H1 (cell line): ENCODE results near the gene MED1. TPM values are rescaled to one million over a fixed set of nuclear protein-coding genes. Genes with fewer than 3 reads are reported as not detected.

ENCODE experiments used
- CTCF ChIA-PET: fragments of 300-600 bp; sonication (Branson Sonifier 250); formaldehyde crosslinking; loops from one replicate; lab custom pipeline; 2021; ENCODE audit not compliant: partially characterized antibody; lab: Charles Lee
- POLR2A ChIA-PET: fragments of 300-600 bp; sonication (Branson Sonifier 250); formaldehyde crosslinking; loops from one replicate; lab custom pipeline; 2021; ENCODE audit warnings: inconsistent platforms; ENCODE audit not compliant: partially characterized antibody; lab: Charles Lee
- DNase-seq, 2 experiments: peaks; one replicate each; pipeline versions ENCODE4 v3.0.0 to v3.0.0-alpha.2; 2010 to 2022; ENCODE audit warnings: low spot score in 2 of 2, low read depth in 1 of 2, mixed read lengths in 1 of 2
- FAIRE-seq: peaks from 2 replicates; lab custom pipeline; 2011; peaks lifted over from hg19 to GRCh38; lab: Jason Lieb, UNC
- H2AFZ ChIP-seq: 2 replicates; pipeline ENCODE4 v1.8.1; 2012; ENCODE audit warnings: low read length, inconsistent platforms
- H2AK5ac ChIP-seq: 2 replicates; pipeline ENCODE4 v1.6.1; 2013; ENCODE audit warnings: low read depth, low read length
- H2BK120ac ChIP-seq: replicated peaks from 2 replicates; pipeline ENCODE3; 2013; ENCODE audit warnings: low read depth, low read length, inconsistent platforms
- H2BK12ac ChIP-seq: 2 replicates; pipeline ENCODE4 v1.6.1; 2013; ENCODE audit warnings: low read depth, low read length
- H2BK15ac ChIP-seq: 2 replicates; pipeline ENCODE4 v1.6.1; 2013; ENCODE audit warnings: low read length
- H2BK20ac ChIP-seq: 2 replicates; pipeline ENCODE4 v1.6.1; 2013; ENCODE audit warnings: low read length
- H2BK5ac ChIP-seq: 2 replicates; pipeline ENCODE4 v1.6.1; 2013; ENCODE audit warnings: low read depth, low read length
- H3K14ac ChIP-seq: 2 replicates; pipeline ENCODE4 v1.6.1; 2013; ENCODE audit warnings: inconsistent platforms; ENCODE audit not compliant: insufficient read length
- H3K18ac ChIP-seq: 2 replicates; pipeline ENCODE4 v1.6.1; 2013; ENCODE audit warnings: low read length; ENCODE audit errors: extremely low read depth
- H3K23ac ChIP-seq: 2 replicates; pipeline ENCODE4 v1.6.1; 2013; ENCODE audit warnings: inconsistent platforms; ENCODE audit not compliant: insufficient read length
- H3K23me2 ChIP-seq: 2 replicates; pipeline ENCODE4 v1.6.1; 2013; ENCODE audit warnings: low read depth, low read length
- H3K27ac ChIP-seq: 2 replicates; pipeline ENCODE4 v1.6.1; 2011; ENCODE audit warnings: low read depth, low read length, inconsistent platforms
- H3K27me3 ChIP-seq, 4 experiments: replicated peaks in 1 of 4; 1 replicate in 1 of 4; 2 replicates in 3 of 4; pipeline versions ENCODE4 v1.6.1 to v1.8.1; 2011 to 2013; ENCODE audit warnings: low read length in 3 of 4, mild to moderate bottlenecking in 3 of 4, inconsistent platforms in 2 of 4, mixed read lengths in 2 of 4, moderate library complexity in 1 of 4; ENCODE audit not compliant: control insufficient read depth in 3 of 4, insufficient read depth in 3 of 4; ENCODE audit errors: extremely low read depth in 1 of 4
- H3K36me3 ChIP-seq, 4 experiments: 2 replicates each; pipeline versions ENCODE4 v1.6.1 to v1.8.1; 2011 to 2013; ENCODE audit warnings: mild to moderate bottlenecking in 4 of 4, low read length in 3 of 4, moderate library complexity in 2 of 4, control low read depth in 1 of 4, inconsistent platforms in 1 of 4; ENCODE audit not compliant: insufficient read depth in 4 of 4, control insufficient read depth in 2 of 4
- H3K4ac ChIP-seq: replicated peaks from 2 replicates; pipeline ENCODE3; 2013; ENCODE audit warnings: low read length, low read depth, mixed read lengths, inconsistent platforms; ENCODE audit not compliant: insufficient read length
- H3K4me1 ChIP-seq, 4 experiments: replicated peaks in 1 of 4; 1 replicate in 1 of 4; 2 replicates in 3 of 4; pipeline versions ENCODE4 v1.6.1 to v1.8.1; 2011 to 2013; ENCODE audit warnings: low read length in 3 of 4, inconsistent platforms in 2 of 4, mixed read lengths in 1 of 4; ENCODE audit not compliant: insufficient read depth in 4 of 4, control insufficient read depth in 3 of 4
- H3K4me2 ChIP-seq, 2 experiments: 2 replicates each; pipeline versions ENCODE4 v1.6.1 to v1.8.1; 2011 to 2013; ENCODE audit warnings: low read depth in 2 of 2, low read length in 2 of 2, control low read depth in 1 of 2, inconsistent platforms in 1 of 2, mild to moderate bottlenecking in 1 of 2; ENCODE audit not compliant: insufficient read depth in 1 of 2
- H3K4me3 ChIP-seq, 4 experiments: fragments of 200-600, 300-600 bp in 1 of 4; sonication (generic), shearing (Covaris generic), sonication (Bioruptor Twin) in 1 of 4; 2 replicates each; pipeline versions ENCODE4 v1.5.1 to v1.8.1; 2011 to 2016; ENCODE audit warnings: low read length in 4 of 4, low read depth in 3 of 4, control low read depth in 2 of 4, inconsistent platforms in 2 of 4, mild to moderate bottlenecking in 2 of 4, mixed read lengths in 1 of 4, moderate library complexity in 1 of 4; ENCODE audit not compliant: insufficient read depth in 2 of 4; ENCODE audit errors: extremely low read depth in 1 of 4
- H3K56ac ChIP-seq: replicated peaks from 2 replicates; pipeline ENCODE3; 2013; ENCODE audit warnings: low read depth, mild to moderate bottlenecking, mixed read lengths, low read length, inconsistent platforms; ENCODE audit not compliant: insufficient read length
- H3K79me1 ChIP-seq: 2 replicates; pipeline ENCODE4 v1.6.1; 2013; ENCODE audit warnings: low read depth, low read length, control low read depth
- H3K79me2 ChIP-seq, 2 experiments: 2 replicates each; pipeline versions ENCODE4 v1.6.1 to v1.8.1; 2012 to 2013; ENCODE audit warnings: low read length in 2 of 2, mild to moderate bottlenecking in 2 of 2, inconsistent platforms in 1 of 2; ENCODE audit not compliant: insufficient read depth in 2 of 2, control insufficient read depth in 1 of 2
- H3K9ac ChIP-seq, 4 experiments: replicated peaks in 1 of 4; 1 replicate in 1 of 4; 2 replicates in 3 of 4; pipeline versions ENCODE4 v1.6.1 to v1.8.1; 2011 to 2013; ENCODE audit warnings: low read depth in 3 of 4, low read length in 3 of 4, control low read depth in 2 of 4, mild to moderate bottlenecking in 2 of 4, moderate library complexity in 2 of 4, inconsistent platforms in 1 of 4; ENCODE audit errors: extremely low read depth in 1 of 4
- H3K9me3 ChIP-seq, 2 experiments: 2 replicates each; pipeline versions ENCODE4 v1.6.1 to v1.8.1; 2012 to 2013; ENCODE audit warnings: mild to moderate bottlenecking in 2 of 2, moderate library complexity in 2 of 2, control low read depth in 1 of 2, inconsistent platforms in 1 of 2, low read depth in 1 of 2, low read length in 1 of 2, mixed read lengths in 1 of 2; ENCODE audit not compliant: insufficient read depth in 2 of 2
- H4K20me1 ChIP-seq, 2 experiments: replicated peaks in 1 of 2; 2 replicates each; pipeline versions ENCODE3 to v1.8.1; 2011 to 2013; ENCODE audit warnings: inconsistent platforms in 2 of 2, low read length in 2 of 2, mild to moderate bottlenecking in 1 of 2; ENCODE audit not compliant: insufficient read depth in 2 of 2, control insufficient read depth in 1 of 2
- H4K5ac ChIP-seq: 2 replicates; pipeline ENCODE4 v1.6.1; 2013; ENCODE audit warnings: low read length, low read depth, mixed read lengths, inconsistent platforms; ENCODE audit not compliant: insufficient read length
- H4K8ac ChIP-seq: 2 replicates; pipeline ENCODE4 v1.8.0; 2013; ENCODE audit warnings: mild to moderate bottlenecking, moderate library complexity, low read length, inconsistent platforms; ENCODE audit not compliant: insufficient read depth; ENCODE audit errors: extremely low read depth
- H4K91ac ChIP-seq: replicated peaks from 2 replicates; pipeline ENCODE3; 2013; ENCODE audit warnings: low read length, mixed read lengths, inconsistent platforms; ENCODE audit not compliant: insufficient read length
- CTBP2 ChIP-seq: IDR thresholded peaks from 2 replicates; pipeline ENCODE4 v1.7.0; 2011; ENCODE audit warnings: borderline replicate concordance, mild to moderate bottlenecking, moderate library complexity, mixed read lengths, low read length; ENCODE audit not compliant: insufficient read depth, insufficient read length
- EZH2 ChIP-seq: fragments of 200-600 bp; sonication (generic); IDR thresholded peaks from 2 replicates; pipeline ENCODE4 v1.7.1; 2012; ENCODE audit warnings: low read depth, mild to moderate bottlenecking, moderate library complexity, low read length, inconsistent platforms; ENCODE audit not compliant: severe bottlenecking
- HDAC6 ChIP-seq: IDR thresholded peaks from one replicate; pipeline ENCODE4 v1.7.1; 2012; ENCODE audit warnings: low read depth, mild to moderate bottlenecking, inconsistent platforms, low read length, moderate library complexity
- KDM1A ChIP-seq: fragments of 200-600, 300-600 bp; sonication (generic); IDR thresholded peaks from 2 replicates; pipeline ENCODE4 v1.7.1; 2016; ENCODE audit warnings: mild to moderate bottlenecking, low read length, borderline replicate concordance
- KDM5A ChIP-seq: fragments of 200-600 bp; IDR thresholded peaks from 2 replicates; pipeline ENCODE4 v1.7.1; 2012; ENCODE audit warnings: mild to moderate bottlenecking, low read length, inconsistent platforms, mixed read lengths
- POLR2AphosphoS5 ChIP-seq: IDR thresholded peaks from 2 replicates; pipeline ENCODE4 v1.6.1; 2011; ENCODE audit warnings: low read depth, low read length
- RFX5 ChIP-seq: IDR thresholded peaks from 2 replicates; pipeline ENCODE4 v1.6.1; 2011; ENCODE audit warnings: low read depth, low read length, improper control_type of control experiment, borderline replicate concordance
- SP1 ChIP-seq: IDR thresholded peaks from 2 replicates; pipeline ENCODE4 v1.6.1; 2011; ENCODE audit warnings: low read depth, low read length
- TBP ChIP-seq: IDR thresholded peaks from 2 replicates; pipeline ENCODE4 v1.6.1; 2011; ENCODE audit warnings: low read depth, low read length, improper control_type of control experiment
- ZNF274 ChIP-seq: IDR thresholded peaks from 2 replicates; pipeline ENCODE4 v1.7.0; 2012; ENCODE audit warnings: low read length, borderline replicate concordance; ENCODE audit errors: extremely low read depth
- WGBS, 2 experiments: shearing (Covaris generic) in 1 of 2; methylation state at CpG; one replicate each; pipeline versions ENCODE4 v1.1.6 to v1.1.7; 2013 to 2015; ENCODE audit warnings: low lambda C conversion rate in 2 of 2, mixed read lengths in 2 of 2, inconsistent platforms in 1 of 2, low coverage in 1 of 2, missing lambda C conversion rate in 1 of 2; ENCODE audit not compliant: insufficient replicate concordance in 2 of 2, insufficient coverage in 1 of 2, insufficient read length in 1 of 2; ENCODE audit errors: extremely low coverage in 1 of 2, missing lambda C conversion rate in 1 of 2; 5-methylcytosine and 5-hydroxymethylcytosine counted together
- polyA plus RNA-seq, 7 experiments: library from polyadenylated mRNA; depleted of rRNA in 3 of 7; stranded (reverse) in 5 of 7; unstranded in 2 of 7; fragments of >200 nt in 5 of 7; fragments of 200-250 nt in 2 of 7; gene quantifications; 1 replicate in 5 of 7; 2 replicates in 1 of 7; 4 replicates in 1 of 7; pipeline versions ENCODE4 v1.2.1 to v1.2.3, GENCODE V29; 2011 to 2013; ENCODE audit warnings: missing spikeins in 2 of 7, mixed read lengths in 2 of 7
- total RNA-seq: library from RNA; stranded (reverse); fragmentation: NEBNext Ultra II Directional; extraction: Animal tissue kit (Norgen Biotek cat#: 25700); gene quantifications from 2 replicates; pipeline ENCODE4 v1.2.1, GENCODE V29; 2021
- TF ChIP-seq, protein P1 (sequence below): IDR thresholded peaks from 2 replicates; pipeline ENCODE4 v1.6.1; 2012; ENCODE audit warnings: inconsistent platforms

The MED1 gene
- total and polyA plus RNA-seq, 2 of the 8 experiments (the other 6 are each of a cell fraction or from before 2014, with no cell fraction given), result 24.7 to 56.5 TPM

DNA sequence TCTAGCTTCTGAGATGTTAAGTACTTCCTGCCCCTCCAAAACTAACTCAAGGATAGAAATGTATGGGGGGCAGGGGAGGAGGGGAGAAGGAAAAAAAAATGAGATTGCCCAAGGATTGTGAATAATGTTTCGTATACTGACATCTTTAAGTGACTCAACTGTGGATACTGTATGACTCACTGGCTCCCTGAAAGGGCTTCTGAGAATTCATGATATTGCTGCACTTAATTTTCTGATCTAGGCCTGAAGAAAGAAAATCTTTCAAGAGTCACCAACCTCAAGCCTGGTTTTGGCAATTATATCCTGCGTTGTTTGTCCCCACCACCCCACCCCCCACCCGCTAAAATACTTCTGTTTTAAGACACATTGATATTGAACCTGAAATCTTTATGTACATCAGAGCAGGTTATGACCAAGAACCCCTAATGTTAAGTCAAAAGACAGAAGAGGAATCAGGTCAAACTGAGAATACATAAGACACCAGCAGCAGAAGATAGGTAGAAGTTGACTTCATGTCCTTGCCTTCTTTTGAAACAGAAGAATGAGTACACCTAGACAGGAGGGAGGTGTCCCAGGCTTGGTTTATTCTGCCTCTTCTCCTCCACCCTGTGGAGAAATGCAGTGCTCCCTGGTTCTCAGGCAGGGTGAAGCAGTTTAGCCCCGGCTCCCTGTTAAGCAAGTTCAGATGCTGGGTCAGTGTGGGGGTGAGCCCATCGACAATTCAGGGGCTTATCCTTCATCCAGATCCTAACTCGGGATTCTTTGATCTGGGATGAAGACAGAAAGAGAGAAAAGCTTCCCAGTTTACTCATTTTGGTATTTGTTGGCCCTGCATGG is 46.3 kb downstream of the MED1 start:
- 87% methylated on average over 6 of the region's 6 CpGs; no CpG with 5 or more reads in 1 of the 2 experiments for WGBS, 2 experiments
- Histone ChIP-seq H2BK120ac (no peak overlapping the region), H2BK5ac (no peak overlapping the region), H3K23ac (no peak overlapping the region), H3K9me3 (no peaks in the 10 kb centered on the region), H4K8ac (no peak overlapping the region), H3K36me3 (peaks cover 18 to 30% (median 24%) of the 10 kb centered on the region in 4 experiments), H3K4ac (no peak overlapping the region), H3K4me1 (no peaks in the 10 kb centered on the region), H3K14ac (no peak overlapping the region), H4K5ac (no peak overlapping the region), H3K56ac (no peak overlapping the region), H3K23me2 (peaks cover 8% of the 10 kb centered on the region; the same call in 1 of the 2 replicates), H4K20me1 (peaks cover 3 to 4% of the 10 kb centered on the region in 2 experiments), H3K4me3 (no peak overlapping the region), H3K79me1 (peaks cover 5% of the 10 kb centered on the region; the same call in 1 of the 2 replicates), H2AFZ (no peak overlapping the region), H3K27me3 (no peaks in the 10 kb centered on the region), H3K27ac (no peak overlapping the region), H3K79me2 (peaks cover 0 to 11% of the 10 kb centered on the region in 2 experiments; a peak in 3 of 4 replicates), H2BK20ac (no peak overlapping the region), H3K4me2 (no peak overlapping the region), H3K18ac (no peak overlapping the region), H4K91ac (no peak overlapping the region), H2BK15ac (no peak overlapping the region), H2BK12ac (no peak overlapping the region), H2AK5ac (no peak overlapping the region), H3K9ac (no peak overlapping the region)
- FAIRE-seq, result no peak
- CTCF ChIA-PET, result interaction anchor here (0.7 kb wide), 1 partner anchor 133 kb away, joined by 3 read pairs; no protein-coding TSS in a partner anchor
- POLR2A ChIA-PET, result interaction anchor here (0.6 to 1.6 kb wide), 6 partner anchors 8 to 63 kb away, joined by 3 to 4 read pairs (median 3); partner anchors contain the start of gene CDK12
- TF ChIP-seq KDM1A (no peak), EZH2 (no peak), RFX5 (no peak), CTBP2 (no peak), ZNF274 (no peak), HDAC6 (no peak), POLR2AphosphoS5 (no peak), TBP (no peak), SP1 (no peak), KDM5A (no peak)
- TF ChIP-seq, protein P1, sequence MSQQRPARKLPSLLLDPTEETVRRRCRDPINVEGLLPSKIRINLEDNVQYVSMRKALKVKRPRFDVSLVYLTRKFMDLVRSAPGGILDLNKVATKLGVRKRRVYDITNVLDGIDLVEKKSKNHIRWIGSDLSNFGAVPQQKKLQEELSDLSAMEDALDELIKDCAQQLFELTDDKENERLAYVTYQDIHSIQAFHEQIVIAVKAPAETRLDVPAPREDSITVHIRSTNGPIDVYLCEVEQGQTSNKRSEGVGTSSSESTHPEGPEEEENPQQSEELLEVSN, result no peak
- no peak for DNase-seq
